MCF 10A (cell line): Measurements from ENCODE around the gene KHSRP. TPM values are rescaled to one million over a fixed set of nuclear protein-coding genes. Genes with fewer than 3 reads are reported as not detected.
A peak's percentile ranks its signal among the peaks of the same experiment; 100 is the strongest.

Experiments
- BruUV-seq: library from RNA; stranded (reverse); fragments of 400-500 nt; replicated peaks from 2 replicates; lab custom pipeline; 2021; lab: Mats Ljungman, UMichigan
- CTCF ChIA-PET: fragments of 300-600 bp; sonication (Branson Sonifier 250); formaldehyde crosslinking; extraction: SDS; loops from one replicate; lab custom pipeline; 2021; ENCODE audit warnings: antibody characterized with exemption, inconsistent platforms; lab: Yijun Ruan, JAX
- POLR2A ChIA-PET: fragments of 300-600, 350-650 bp; sonication (Branson Sonifier 250); formaldehyde crosslinking; extraction: SDS; loops from one replicate; lab custom pipeline; 2020; ENCODE audit warnings: antibody characterized with exemption, inconsistent platforms; lab: Yijun Ruan, JAX
- DNase-seq: peaks from one replicate; pipeline ENCODE4 v3.0.0-alpha.2; 2018; ENCODE audit not compliant: unreplicated experiment
- H3K27ac Mint-ChIP-seq: one replicate; pipeline ENCODE4 v1.8.0; 2022; ENCODE audit warnings: mild to moderate bottlenecking, low read depth, mixed read lengths; ENCODE audit not compliant: unreplicated experiment
- H3K27me3 Mint-ChIP-seq: one replicate; pipeline ENCODE4 v1.8.0; 2022; ENCODE audit warnings: mixed read lengths; ENCODE audit not compliant: insufficient read depth, unreplicated experiment
- H3K36me3 Mint-ChIP-seq: one replicate; pipeline ENCODE4 v1.8.0; 2022; ENCODE audit warnings: mild to moderate bottlenecking, moderate library complexity, mixed read lengths; ENCODE audit not compliant: insufficient read depth, unreplicated experiment
- H3K4me1 Mint-ChIP-seq: one replicate; pipeline ENCODE4 v1.8.0; 2022; ENCODE audit warnings: mixed read lengths; ENCODE audit not compliant: insufficient read depth, unreplicated experiment
- H3K4me3 Mint-ChIP-seq: one replicate; pipeline ENCODE4 v1.8.0; 2022; ENCODE audit warnings: mild to moderate bottlenecking, moderate library complexity, mixed read lengths; ENCODE audit not compliant: unreplicated experiment
- H3K9me3 Mint-ChIP-seq: one replicate; pipeline ENCODE4 v1.8.0; 2022; ENCODE audit warnings: mixed read lengths; ENCODE audit not compliant: unreplicated experiment
- CTCF ChIP-seq: fragments of 200-600 bp; IDR thresholded peaks from one replicate; pipeline ENCODE4 v1.8.0; 2022; ENCODE audit warnings: antibody characterized with exemption, mild to moderate bottlenecking; ENCODE audit not compliant: unreplicated experiment
- intact Hi-C: fragments of 100-400 bp; cut with micrococcal nuclease; formaldehyde crosslinking; loops from 2 replicates; pipeline ENCODE4 v1.14.1; 2022
- microRNA-seq: library from miRNA; unstranded; fragments of <30 nt; microRNA quantifications from one replicate; pipeline ENCODE4 v1.2.0, GENCODE V29; 2022
- total RNA-seq: library from RNA; stranded (reverse); gene quantifications from 2 replicates; pipeline ENCODE4 v1.2.3, GENCODE V29; 2022

KHSRP gene
- total RNA-seq, 1 experiment from 2014 or later, result 278 TPM

DNA sequence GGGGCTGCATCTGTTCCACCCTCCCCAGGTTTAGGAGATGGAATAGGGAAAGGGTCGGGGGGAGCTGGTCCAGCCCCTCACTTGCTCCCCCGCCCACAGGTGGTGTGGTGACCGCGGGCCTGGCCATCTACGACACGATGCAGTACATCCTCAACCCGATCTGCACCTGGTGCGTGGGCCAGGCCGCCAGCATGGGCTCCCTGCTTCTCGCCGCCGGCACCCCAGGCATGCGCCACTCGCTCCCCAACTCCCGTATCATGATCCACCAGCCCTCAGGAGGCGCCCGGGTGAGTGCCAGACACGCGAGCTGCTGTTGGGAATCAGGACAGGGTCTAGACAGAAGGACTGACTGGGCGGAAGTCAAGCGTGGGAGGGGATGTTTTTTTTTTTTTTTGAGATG lies 60.3 kb downstream of the KHSRP start:
- TF ChIP-seq CTCF, result no peak
- no peak for DNase-seq
- ChIA-PET POLR2A (interaction anchor here (1.2 kb wide), 1 partner anchor 8 kb away, joined by 6 read pairs; the partner anchor contains the start of gene ALKBH7), CTCF (interaction anchor here (0.5 to 1.8 kb wide), 4 partner anchors 8 to 653 kb away, joined by 3 read pairs; partner anchors contain the start of gene ALKBH7)
- intact Hi-C loops, result loop anchor here (10.0 kb wide), 1 partner anchor 500 kb away; no protein-coding TSS in a partner anchor
- no TSS peak for BruUV-seq
- Mint-ChIP-seq H3K4me1 (peaks cover 7% of the 10 kb centered on the region), H3K4me3 (no peak overlapping the region), H3K36me3 (peaks cover 71% of the 10 kb centered on the region), H3K27me3 (no peaks in the 10 kb centered on the region), H3K27ac (no peak overlapping the region), H3K9me3 (no peaks in the 10 kb centered on the region)

Small RNA genes lying within 50 kb of the gene (microRNA-seq; reads per million reads assigned to microRNA genes)
- gene MIR3940, result 114 reads per million, percentile 73 among the genes with 10 or more reads in this experiment
- gene MIR6790, result not detected
- 0.93 reads per million for gene MIR6885

Other genes with a start within 250 kb of the KHSRP start
- 53.9 and 59.0 TPM in 2 replicates for gene MLLT1, start 144.8 kb downstream of the KHSRP start, total RNA-seq
- gene ACER1, start 91.2 kb downstream of the KHSRP start, total RNA-seq, result not detected in 2 replicates
- gene CLPP, start 63.3 kb downstream of the KHSRP start, total RNA-seq, result 132 and 142 TPM in 2 replicates
- gene ALKBH7, start 52.0 kb downstream of the KHSRP start, total RNA-seq, result 49.9 and 51.5 TPM in 2 replicates
- 1.1 and 1.9 TPM in 2 replicates for gene PSPN, start 48.9 kb downstream of the KHSRP start, total RNA-seq
- gene GTF2F1, start 31.6 kb downstream of the KHSRP start, total RNA-seq, result 65.6 and 84.8 TPM in 2 replicates
- gene SLC25A41, start 9.0 kb upstream of the KHSRP start, total RNA-seq, result not detected in 2 replicates
- 14.5 and 21.3 TPM in 2 replicates for gene SLC25A23, start 35.0 kb upstream of the KHSRP start, total RNA-seq
- 13.6 and 15.6 TPM in 2 replicates for gene CRB3, start 39.5 kb upstream of the KHSRP start, total RNA-seq
- gene DENND1C, start 57.0 kb upstream of the KHSRP start, total RNA-seq, result not detected in 2 replicates
- gene TUBB4A, start 77.5 kb upstream of the KHSRP start, total RNA-seq, result not detected in 2 replicates
- 6.2 and 6.9 TPM in 2 replicates for gene TNFSF9, start 106.2 kb upstream of the KHSRP start, total RNA-seq
- 13.4 and 14.7 TPM in 2 replicates for gene CD70, start 166.3 kb upstream of the KHSRP start, total RNA-seq
- gene TNFSF14, start 245.3 kb upstream of the KHSRP start, total RNA-seq, result 12.1 and 12.2 TPM in 2 replicates